GM21786 (cell line): ENCODE data around the gene SLC4A7.
"Not testable (repeated sequence)": the region's sequence is repeated elsewhere in the genome, so short reads cannot be mapped to it uniquely, and the experiment has no call there.

ENCODE experiments used
- ATAC-seq: cut with Tn5 transposase; IDR thresholded peaks from one replicate; pipeline ENCODE4 v1.9.1; 2021; ENCODE audit not compliant: unreplicated experiment

The SLC4A7 gene

DNA sequence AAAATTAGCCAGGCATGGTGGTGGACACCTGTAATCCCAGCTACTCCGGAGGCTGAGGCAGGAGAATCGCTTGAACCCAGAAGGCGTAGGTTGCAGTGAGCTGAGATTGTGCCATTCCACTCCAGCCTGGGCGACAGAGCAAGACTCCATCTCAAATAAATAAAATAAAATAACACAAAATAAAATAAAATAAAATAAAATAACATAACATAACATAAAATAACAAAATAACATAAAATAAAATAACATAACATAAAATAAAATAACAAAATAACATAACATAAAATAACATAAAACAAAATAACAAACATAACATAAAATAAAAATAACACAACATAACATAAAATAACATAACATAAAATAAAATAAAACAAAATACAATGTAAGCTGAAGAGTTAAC lies 45.8 kb downstream of the SLC4A7 start:
- not testable (repeated sequence) for ATAC-seq

DNA sequence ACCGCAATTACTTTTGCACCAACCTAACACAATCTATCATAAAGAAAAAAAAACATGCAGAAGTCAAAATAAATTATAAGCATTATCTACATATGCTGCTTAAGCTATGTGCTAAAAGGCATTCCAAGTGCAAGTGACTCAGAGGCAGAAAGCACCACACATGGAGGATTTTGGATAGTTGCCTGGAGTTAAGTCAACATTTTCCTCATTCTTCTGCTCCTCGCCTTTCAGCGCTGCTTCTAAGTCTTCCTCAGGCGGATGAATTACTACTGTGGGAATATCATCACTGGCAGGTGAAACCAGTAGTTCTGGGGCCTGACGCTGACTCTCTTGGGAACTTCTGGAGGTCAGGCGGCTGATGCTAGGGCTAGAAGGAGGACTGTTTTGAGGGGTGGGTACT lies 53.1 kb downstream of the SLC4A7 start:
- no peak for ATAC-seq

DNA sequence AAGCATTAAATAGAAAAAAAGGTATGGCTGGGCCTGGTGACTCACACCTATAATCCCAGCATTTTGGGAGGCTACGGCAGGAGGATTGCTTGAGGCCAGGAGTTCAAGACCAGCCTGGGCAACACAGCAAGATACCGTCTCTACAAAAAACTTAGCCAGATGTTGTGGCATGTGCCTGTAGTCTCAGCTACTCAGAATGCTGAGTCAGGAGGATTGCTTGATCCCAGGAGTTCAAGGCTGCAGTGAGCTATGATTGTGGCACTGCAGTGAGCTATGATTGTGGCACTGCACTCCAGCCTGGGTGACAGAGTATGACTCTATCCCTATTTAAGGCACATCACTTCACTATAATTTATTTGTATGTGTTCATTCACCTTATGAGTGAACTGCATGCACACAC lies 54.3 kb downstream of the SLC4A7 start:
- ATAC-seq, result no peak

DNA sequence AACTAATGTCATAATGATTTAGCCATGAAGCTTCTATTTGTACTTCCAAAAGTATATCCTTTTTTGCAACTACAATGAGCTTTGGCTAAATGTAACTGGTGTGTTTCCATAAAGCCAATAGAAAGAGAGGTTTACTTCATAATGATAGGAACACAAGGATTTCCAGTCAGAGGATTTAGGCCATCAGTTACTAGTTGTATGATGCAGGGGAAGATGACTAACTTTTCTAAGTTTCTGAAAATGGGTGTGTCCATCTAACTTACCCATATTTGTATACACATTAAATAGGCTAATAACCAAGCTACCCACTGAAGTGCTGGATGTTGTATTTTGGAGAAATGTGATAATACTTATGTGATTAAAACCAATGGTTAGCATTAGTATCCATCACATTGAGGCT lies 55.7 kb downstream of the SLC4A7 start:
- no peak for ATAC-seq

DNA sequence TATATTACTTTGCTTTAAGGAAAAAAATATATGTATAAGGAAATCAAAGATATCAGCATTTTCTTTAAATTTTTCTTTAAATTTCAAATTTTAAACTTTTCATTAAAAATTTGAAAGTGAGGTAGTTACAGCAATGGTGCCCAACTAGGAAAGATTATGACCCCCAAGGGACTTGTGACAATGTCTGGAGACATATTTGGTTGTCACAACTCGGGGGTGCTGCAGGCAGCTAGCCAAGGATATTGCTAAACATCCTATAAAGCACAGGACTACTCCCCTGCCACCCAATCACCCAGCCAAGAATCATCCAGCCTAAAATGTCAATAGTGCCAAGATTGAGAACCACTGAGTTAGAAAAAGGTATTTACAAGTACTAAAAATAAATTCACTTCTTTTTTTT lies 57.3 kb downstream of the SLC4A7 start:
- no peak for ATAC-seq

DNA sequence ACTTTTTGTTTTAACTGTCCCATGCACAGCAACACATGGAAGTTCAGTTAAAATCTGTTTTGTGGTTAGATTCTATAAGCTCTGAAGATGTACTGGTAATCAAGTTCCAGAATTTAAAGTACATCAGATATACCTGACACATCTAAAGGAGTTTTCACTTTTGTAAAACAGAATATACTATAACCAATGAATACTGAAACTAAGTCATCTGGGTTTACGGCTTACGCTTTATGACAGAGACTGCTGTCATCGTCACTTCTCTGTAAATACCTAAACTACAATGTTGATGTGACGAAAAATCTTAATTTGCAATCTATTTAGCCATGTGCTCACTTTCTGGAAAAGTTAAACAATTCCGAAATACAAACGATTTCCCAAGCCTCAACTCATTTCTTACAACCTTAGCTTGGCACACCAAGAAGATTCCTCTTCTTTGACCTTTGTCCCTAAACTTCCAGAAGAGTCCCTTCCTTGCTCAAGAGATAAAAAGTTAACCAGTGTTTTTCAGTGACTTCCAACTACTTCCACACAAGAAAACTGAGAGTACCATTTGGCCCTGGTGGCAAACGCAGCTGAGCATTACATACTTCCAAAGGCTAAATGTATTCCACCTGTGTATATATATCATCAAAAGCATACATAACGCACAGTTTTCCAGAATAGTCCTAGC lies 58.2 kb downstream of the SLC4A7 start:
- no peak for ATAC-seq

DNA sequence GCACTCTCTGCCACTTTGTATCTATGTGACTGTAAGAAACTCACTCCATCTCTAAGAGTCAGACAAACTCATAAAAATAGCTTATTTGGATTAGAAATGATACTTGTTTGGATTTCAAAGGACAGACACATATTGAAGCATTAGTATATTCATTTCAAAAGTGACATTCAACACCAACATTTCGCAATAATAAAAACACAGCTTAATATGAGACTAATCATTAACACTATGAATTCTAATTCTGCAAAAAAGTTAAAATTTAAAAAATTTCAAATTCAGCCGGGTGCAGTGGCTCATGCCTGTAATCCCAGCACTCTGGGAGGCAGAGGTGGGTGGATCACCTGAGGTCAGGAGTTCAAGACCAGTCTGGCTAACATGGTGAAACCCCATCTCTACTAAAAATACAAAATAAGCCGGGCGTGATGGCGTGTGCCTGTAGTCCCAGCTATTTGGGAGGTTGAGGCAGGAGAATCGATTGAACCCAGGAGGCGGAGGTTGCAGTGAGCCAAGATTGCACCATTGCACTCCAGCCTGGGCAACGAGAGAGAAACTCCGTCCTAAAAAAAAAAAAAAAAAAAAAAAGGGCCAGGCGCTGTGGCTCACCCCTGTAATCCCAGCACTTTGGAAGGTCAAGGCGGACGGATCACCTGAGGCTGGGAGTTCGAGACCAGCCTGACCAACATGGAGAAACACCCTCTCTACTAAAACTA lies 59.2 kb downstream of the SLC4A7 start:
- ATAC-seq, result not testable (repeated sequence)

DNA sequence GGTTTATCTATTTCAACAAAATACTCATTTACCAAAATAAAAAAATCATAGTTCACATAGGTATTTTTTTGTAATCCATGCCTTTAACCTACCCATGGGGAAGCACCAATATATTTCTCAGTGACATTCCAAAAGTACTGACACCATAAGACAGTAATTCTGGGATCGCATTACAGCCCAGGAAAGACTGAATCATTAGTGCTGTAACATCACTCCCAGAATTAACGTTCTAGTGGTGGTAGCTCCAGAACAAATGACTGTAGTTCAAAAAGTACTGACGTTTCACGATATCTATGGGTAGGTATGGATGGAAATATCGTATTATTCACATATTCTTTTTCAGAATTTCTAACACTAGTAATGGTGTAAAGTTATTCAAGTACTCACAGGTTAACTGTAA lies 60.7 kb downstream of the SLC4A7 start:
- no peak for ATAC-seq

DNA sequence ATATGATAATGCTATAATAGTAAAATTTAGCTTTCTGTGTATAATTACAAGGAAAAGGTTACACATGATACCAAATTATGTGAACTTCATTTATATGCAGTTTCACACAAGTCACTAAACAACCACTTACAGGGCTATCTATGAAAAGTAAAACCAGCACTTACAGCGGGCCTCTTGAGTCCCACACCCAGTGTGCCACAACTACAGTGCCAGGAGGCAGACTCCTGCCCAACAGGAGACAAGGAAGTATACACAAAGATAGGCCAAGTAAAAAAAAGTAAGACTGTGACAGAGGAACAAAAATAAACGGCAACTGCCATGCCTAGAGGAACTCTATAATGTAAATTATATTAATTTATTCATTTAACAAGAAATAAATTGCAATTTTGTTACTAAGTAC lies 61.6 kb downstream of the SLC4A7 start:
- no peak for ATAC-seq

DNA sequence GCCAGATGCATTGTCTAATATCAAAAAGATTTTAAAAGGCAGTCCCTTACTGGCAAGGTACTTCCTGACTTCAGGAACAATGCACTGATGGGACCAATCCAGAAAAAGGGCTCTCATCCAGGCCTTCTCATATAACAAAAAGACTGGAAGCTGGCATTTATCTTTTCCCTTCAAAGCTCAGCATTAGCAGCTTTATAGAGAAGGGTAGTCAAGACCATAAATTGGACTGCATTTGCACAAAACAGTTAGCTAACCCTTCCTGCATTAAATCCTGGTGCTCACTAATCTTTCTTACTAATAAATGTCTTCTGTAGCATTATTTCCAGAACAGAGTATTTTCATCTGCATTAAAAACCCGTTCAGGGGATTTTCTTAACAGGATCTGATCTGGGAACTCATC lies 69.0 kb downstream of the SLC4A7 start:
- ATAC-seq, result no peak

DNA sequence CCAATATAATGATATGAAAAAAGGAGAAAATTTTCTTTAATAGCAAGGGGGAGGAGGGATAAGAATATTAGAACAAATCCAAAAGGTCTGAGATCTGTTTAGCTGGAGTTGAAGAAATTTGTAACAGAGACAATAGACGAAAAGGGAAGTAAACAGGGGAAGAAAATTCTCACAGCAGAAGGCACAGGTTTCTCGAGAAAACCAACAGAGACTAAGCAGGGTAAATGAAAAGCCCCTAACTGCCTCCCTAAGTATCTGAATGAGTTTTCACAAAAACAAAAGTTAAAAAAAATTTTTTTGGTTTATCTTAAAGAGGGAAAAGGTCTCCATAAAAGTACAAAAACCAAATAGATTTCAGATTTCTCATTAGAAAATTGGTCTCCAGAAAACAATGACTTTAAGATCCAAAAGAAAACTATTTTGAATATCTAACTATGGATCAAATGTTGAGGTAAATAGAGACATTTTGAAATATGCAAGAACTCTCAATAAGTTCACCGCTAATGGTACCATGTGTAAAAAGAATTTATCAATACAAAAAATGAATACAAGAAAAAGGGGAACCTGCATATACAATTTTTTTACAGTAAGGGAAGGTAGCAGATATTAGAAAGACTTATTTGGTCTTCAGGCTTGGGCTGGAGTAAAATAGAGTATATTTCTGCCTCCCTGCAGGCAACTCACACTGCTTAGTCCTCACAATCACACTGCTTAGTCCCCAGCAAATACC lies 91.1 kb downstream of the SLC4A7 start:
- peak; percentile 91 for ATAC-seq

DNA sequence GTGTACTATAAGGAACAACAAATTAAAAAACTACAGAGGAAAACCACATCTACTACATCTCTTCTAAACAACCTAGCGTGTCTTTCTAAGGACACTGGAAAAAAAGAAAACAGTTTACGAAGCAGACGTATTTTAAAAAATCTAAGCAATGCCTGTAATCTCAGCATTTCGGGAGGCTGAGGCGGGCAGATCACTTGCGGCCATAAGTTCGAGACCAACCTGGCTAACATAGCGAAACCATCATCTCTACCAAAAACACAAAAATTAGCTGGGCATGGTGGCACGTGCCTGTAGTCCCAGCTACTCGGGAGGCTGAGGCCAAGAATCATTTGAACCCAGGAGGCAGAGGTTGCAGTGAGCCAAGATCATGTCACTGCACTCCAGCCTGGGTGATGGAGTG lies 91.8 kb downstream of the SLC4A7 start:
- ATAC-seq, result not testable (repeated sequence)

DNA sequence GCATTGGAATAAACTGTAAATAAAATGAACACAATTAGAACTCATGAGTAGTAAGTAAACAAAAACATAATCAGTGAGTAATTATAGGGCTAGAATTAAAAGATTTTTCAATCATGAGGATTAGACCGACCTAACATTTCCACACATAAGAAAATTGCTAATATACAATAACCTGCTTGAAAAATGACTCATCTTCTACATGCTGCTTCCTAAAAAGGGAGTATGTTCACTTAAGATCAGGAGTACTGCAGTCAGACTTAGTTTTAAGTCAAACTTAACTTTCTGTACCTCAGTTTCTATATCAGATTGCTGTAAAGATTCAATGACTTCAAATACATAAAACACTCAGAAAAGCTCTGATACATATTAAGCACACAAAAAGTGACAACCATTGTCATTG lies 92.4 kb downstream of the SLC4A7 start:
- ATAC-seq, result no peak

DNA sequence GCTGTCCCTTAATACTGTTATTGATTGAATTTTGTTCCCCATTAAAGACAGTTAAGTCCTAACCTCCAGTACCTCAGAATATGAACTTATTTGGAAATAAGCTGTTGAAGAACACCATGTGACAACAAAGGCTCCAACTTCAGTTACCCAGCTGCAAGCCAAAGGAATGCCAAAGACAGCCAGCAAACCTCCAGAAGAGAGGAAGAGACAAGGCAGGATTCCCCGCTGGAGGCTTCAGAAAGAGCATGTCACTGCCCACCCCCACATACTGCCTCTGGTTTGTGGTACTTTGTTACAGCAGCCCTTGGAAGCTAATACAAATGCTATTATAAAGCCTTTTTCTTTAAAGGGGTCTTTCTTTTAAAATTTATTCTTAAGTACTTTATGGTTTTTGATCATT lies 96.6 kb downstream of the SLC4A7 start:
- no peak for ATAC-seq

DNA sequence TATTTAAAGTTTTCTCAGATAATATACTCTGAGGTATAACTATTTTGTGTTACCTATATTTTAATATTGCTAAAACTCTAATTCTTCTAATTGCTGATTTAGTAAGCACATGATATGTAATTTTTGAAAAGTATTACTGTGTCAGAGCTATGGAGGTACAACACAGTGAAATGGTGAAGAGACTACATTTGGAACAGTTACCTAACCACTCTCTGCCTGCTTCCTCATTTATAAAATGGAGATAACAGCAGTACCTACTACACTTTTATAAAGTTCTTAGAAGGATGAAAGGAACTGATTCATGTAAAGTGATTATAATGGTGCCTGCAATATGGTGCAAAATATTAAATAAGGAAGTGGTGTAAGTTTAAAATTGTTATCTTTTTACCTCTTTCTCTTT lies 98.7 kb downstream of the SLC4A7 start:
- ATAC-seq, result no peak

DNA sequence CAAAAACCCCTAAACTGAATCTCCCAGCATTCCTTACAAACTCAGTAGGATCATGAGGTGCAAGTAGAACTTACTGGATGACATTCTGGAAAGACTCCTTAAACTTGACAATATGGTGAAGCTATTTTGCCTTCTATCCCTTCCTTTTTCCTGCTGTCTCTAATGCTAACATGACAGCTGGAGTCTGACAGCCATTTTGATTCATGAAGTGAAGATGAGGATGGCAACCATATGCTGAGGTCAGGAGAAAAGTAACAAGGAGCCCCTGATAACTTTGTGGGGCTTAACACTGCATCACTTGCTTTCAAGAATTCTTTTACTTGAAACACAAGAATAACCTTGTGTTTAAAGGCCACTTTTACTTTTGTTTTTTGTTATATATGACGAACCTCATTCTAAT lies 100.0 kb downstream of the SLC4A7 start:
- no peak for ATAC-seq

DNA sequence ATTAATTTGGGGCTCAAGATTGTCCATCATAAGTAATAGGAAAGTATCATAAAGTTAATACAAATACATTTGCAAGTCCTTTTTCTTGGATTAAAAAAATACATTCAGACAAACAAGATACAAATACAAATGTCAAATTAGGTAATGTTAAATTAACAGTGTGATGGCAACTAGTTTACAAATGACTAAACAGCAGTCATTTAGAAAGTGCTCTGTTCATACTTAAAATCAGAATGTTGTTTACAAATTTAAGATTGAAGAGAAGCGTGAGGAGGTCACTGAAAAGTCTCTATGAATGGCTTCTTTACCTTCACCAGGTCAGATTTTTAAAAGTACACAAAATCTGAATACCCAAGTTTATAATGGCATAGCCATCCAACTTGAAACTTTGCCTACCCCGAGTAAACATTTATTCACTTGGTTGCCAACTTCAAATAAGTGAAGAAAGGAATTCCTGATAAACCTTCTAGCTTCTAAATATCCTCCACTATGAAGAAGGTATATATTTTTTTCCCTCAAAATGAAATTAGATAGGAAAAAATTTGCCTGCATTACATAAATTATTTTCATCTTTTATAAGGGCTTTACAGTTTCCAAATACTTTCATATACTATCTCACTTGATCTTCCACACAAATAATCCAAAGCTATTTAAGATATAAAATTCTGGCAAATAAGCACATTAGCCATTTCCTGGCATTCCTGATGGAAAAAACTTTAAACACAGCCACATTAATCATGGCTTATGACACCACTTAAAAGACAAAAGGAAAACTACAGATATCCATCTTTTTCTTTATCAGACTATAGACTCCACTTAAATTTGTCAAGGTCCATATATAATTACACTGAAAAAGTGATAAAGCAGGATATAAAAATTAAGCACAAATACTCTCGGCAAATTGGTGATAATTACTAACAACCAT lies 103.5 kb downstream of the SLC4A7 start:
- no peak for ATAC-seq

DNA sequence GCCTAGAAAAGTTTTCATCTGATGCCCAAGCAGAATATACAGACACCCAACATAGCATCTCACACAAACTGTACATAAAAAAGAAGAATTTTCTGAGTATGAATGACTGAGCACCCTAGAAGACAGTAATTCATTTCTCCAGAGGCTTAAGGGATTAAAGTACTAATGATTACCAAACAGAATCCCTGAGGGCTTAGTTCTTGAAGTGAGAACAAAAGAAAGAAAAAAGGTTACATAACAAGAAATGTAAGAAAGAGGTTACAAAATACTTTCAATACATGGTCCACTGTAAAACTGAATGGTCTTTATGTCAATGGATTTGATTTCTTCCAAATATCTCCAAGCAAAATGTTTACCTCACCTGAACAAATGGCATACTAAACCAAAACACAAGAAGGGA lies 105.9 kb downstream of the SLC4A7 start:
- ATAC-seq, result no peak

DNA sequence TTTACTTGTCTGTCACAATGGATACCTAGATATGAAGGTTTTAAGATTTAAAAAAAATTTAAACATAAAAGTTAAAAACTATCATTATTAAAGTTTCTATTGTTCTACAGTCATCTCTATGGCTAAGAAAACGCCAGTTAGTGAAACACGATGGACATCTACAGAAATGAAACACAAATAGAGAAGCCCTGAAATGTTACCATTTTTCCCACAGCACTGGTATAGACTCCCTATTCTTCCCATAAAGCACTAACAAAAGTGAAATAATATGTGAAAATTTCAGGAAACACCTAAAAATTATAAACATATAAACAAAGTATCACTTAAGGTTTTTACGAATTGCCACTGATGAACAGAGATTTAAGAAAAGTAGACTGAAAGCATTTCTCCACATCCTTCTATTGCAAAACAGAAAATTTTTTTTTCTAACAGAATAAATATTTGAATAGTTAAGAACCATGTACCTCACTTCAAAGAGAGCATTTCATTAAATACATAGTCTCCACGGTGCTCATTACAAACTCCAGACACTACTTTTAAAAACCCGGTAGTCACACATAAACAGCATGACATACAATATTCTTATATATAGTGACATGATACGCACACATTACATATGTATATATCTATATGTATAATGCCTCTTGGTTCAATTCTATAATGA lies 107.9 kb downstream of the SLC4A7 start:
- ATAC-seq, result no peak

DNA sequence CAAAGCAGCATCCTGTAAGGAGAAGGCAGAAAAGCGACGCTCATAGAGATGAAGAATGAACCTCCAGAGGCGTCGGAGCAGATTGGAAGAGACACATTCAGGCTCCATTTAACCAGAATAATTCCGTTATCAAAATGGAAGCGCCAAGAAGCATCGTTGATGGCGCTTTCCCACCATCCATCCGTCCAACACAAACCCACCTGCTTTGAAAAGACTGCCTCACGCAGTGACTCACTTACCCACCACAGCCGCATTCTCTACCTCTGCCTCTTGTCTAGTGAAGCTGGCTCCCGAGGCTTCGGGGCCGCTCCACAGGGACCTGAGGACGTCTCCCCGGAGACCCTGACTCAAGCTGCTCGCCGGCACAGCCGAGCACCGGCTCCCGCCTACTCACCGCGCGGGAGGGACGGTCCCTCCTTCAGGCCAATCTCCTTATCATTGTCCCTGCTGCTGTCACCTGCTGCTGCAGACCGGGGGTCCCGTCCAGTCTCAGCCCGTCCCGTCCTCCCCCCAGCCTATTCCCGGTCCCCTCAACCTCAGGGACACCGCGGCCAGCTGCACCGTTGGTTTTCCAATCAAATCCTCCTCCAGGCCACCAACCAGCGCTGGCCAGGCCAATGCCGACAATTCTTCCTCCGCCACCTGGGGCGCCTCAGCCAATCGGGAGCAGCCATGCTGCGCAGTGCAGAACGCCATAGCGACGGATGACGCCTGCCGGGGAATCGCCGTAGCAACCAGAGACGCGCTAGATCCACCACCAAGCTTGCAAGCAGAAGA lies 115.2 kb downstream of the SLC4A7 start, which contains the start of gene NEK10:
TSS of gene NEK10 (minus strand) at position 553 of the 777 bp plus-strand sequence. CDS start 16,501 bp downstream, outside the sequence.
- ATAC-seq, result peak; percentile 100
